ENCODE results near the gene TBXT.

DNA sequence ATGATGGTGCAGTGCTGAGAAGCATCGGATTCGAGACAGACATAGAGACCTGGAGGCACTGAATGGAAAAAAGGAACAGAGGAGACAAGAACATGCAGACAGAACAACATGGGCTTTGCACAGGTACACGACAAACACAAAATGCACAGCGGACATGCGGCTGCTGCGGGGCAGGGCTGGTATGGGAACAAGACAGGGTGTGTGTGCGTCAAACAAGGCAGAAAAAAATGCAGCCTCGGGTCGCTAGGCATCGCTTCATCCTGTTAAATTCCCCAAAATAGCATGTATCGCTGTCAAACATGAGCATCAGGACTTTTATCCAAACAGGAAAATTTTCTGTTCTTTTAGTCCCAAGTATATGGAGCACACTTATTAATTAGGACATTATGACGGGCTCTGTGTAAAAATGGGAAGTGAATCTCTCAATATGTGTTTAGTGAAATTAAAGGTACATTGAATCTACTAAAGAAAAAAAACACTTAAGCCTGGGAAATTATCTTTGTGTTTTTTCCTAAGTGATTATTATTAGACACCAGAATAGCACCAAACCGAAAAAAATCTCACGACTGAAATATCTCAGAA lies 36.1 kb upstream of the TBXT start:
- TF ChIP-seq CTCF (IDR thresholded peaks at IDR 0.05 in 2 of 3, conservative IDR thresholded peaks at IDR 0.05 in 1 of 3; ENCODE audit: insufficient read depth in 2 of 3, low read depth in 1 of 3, low read length in 3 of 3) = no peak
- no peak for TF ChIP-seq RBM14 (IDR thresholded peaks at IDR 0.05; ENCODE audit: borderline replicate concordance, insufficient read depth, low read depth, low read length)
- TF ChIP-seq AFF4 (CRISPR knock-in tag; IDR thresholded peaks at IDR 0.05) = no peak
- no peak for TF ChIP-seq TARDBP (IDR thresholded peaks at IDR 0.05)
- TF ChIP-seq ATF2 (CRISPR knock-in tag; IDR thresholded peaks at IDR 0.05) = no peak
- TF ChIP-seq KAT7 (CRISPR knock-in tag; IDR thresholded peaks at IDR 0.05; ENCODE audit: borderline replicate concordance) = no peak
- TF ChIP-seq MEF2A (IDR thresholded peaks at IDR 0.05; ENCODE audit: control insufficient read depth, low read depth, low read length) = no peak
- TF ChIP-seq ZC3H11A (IDR thresholded peaks at IDR 0.05; ENCODE audit: low read depth, low read length) = no peak
- TF ChIP-seq ELK1 (CRISPR knock-in tag; IDR thresholded peaks at IDR 0.05) = no peak

All from K562 (cell line).